Stimulated activated CD8-positive, alpha-beta memory T cell treated with anti-CD3 and anti-CD28 coated beads, Interleukin-12 subunit alpha, Interleukin-12 subunit beta, amount 100 ng/mL, for 24 hours (primary cell): ENCODE data around the gene IGSF1.
"Not testable (repeated sequence)": the region's sequence is repeated elsewhere in the genome, so short reads cannot be mapped to it uniquely, and the experiment has no call there.

Experiments used
- DNase-seq: peaks from one replicate; pipeline ENCODE4 v3.0.0-alpha.2; 2020; ENCODE audit errors: extremely low read depth

The IGSF1 gene

GRCh38 chrX:131271826-131272225 is 17.3 kb downstream of the IGSF1 start:
- no peak for DNase-seq

GRCh38 chrX:131271274-131271673 is 17.8 kb downstream of the IGSF1 start:
- no peak for DNase-seq

GRCh38 chrX:131270080-131270479 is 19.0 kb downstream of the IGSF1 start:
- no peak for DNase-seq

- no peak for DNase-seq
Measured at GRCh38 chrX:131264665-131265064, 24.4 kb downstream of the IGSF1 start.

- DNase-seq = no peak
Measured at GRCh38 chrX:131264053-131264452, 25.1 kb downstream of the IGSF1 start.

GRCh38 chrX:131262738-131263679 is 26.1 kb downstream of the IGSF1 start:
- no peak for DNase-seq

GRCh38 chrX:131262200-131262599 is 26.9 kb downstream of the IGSF1 start:
- DNase-seq = no peak

GRCh38 chrX:131257367-131257766 is 31.7 kb downstream of the IGSF1 start:
- no peak for DNase-seq

- not testable (repeated sequence) for DNase-seq
Measured at GRCh38 chrX:131250984-131251738, 37.9 kb downstream of the IGSF1 start.

- no peak for DNase-seq
Measured at GRCh38 chrX:131239057-131239456, 50.0 kb downstream of the IGSF1 start.

GRCh38 chrX:131237363-131237762 is 51.7 kb downstream of the IGSF1 start:
- DNase-seq = no peak

- DNase-seq = no peak
Measured at GRCh38 chrX:131235768-131236545, 53.1 kb downstream of the IGSF1 start.

GRCh38 chrX:131227608-131228007 is 61.5 kb downstream of the IGSF1 start:
- no peak for DNase-seq

- no peak for DNase-seq
Measured at GRCh38 chrX:131226591-131226990, 62.5 kb downstream of the IGSF1 start.

- no peak for DNase-seq
Measured at GRCh38 chrX:131225078-131225477, 64.0 kb downstream of the IGSF1 start.
